CD14-positive monocyte (primary cell): ENCODE measurements around the gene SYNJ2. TPM values are rescaled to one million over a fixed set of nuclear protein-coding genes. Genes with fewer than 3 reads are reported as not detected.
A peak's percentile ranks its signal among the peaks of the same experiment; 100 is the strongest.

ENCODE experiments used
- DNase-seq, 3 donors: peaks; one replicate each; pipeline ENCODE4 v3.0.0-alpha.2; 2011 to 2022
- H2AFZ ChIP-seq: 2 replicates; pipeline ENCODE4 v1.6.0; 2012; ENCODE audit warnings: mild to moderate bottlenecking, low read depth, low read length, inconsistent platforms; ENCODE audit not compliant: insufficient read depth, poor library complexity, severe bottlenecking
- H3K27ac ChIP-seq, 2 donors: 1 replicate in 1 of 2; 2 replicates in 1 of 2; pipeline ENCODE4 v1.5.1; 2012 to 2013; ENCODE audit warnings: low read length in 2 of 2, control low read depth in 1 of 2, inconsistent platforms in 1 of 2, low read depth in 1 of 2, mild to moderate bottlenecking in 1 of 2
- H3K27me3 ChIP-seq, 2 donors: one replicate each; pipeline versions ENCODE4 v1.6.0 to v1.6.1; 2011 to 2013; ENCODE audit warnings: low read length in 2 of 2; ENCODE audit not compliant: control insufficient read depth in 2 of 2, insufficient read depth in 2 of 2
- H3K36me3 ChIP-seq, 2 donors: replicated peaks in 1 of 2; 1 replicate in 1 of 2; 2 replicates in 1 of 2; pipeline versions ENCODE4 v1.5.1 to v1.6.1; 2012 to 2013; ENCODE audit warnings: low read length in 2 of 2, control low read depth in 1 of 2, inconsistent platforms in 1 of 2, mild to moderate bottlenecking in 1 of 2; ENCODE audit not compliant: insufficient read depth in 2 of 2, control insufficient read depth in 1 of 2
- H3K4me1 ChIP-seq, 2 donors: 1 replicate in 1 of 2; 2 replicates in 1 of 2; pipeline versions ENCODE4 v1.5.1 to v1.6.1; 2012 to 2013; ENCODE audit warnings: low read length in 2 of 2, control low read depth in 1 of 2, inconsistent platforms in 1 of 2, mild to moderate bottlenecking in 1 of 2, moderate library complexity in 1 of 2; ENCODE audit not compliant: insufficient read depth in 2 of 2, control insufficient read depth in 1 of 2
- H3K4me2 ChIP-seq: replicated peaks from 2 replicates; pipeline ENCODE3; 2012; ENCODE audit warnings: low read length, moderate library complexity, mild to moderate bottlenecking; ENCODE audit not compliant: poor library complexity, severe bottlenecking; ENCODE audit errors: extremely low read depth
- H3K4me3 ChIP-seq, 3 experiments: fragments of 200-600 bp in 1 of 3; sonication (generic) in 1 of 3; replicated peaks in 1 of 3; 1 replicate in 2 of 3; 2 replicates in 1 of 3; pipeline ENCODE4 v1.5.1; 2011 to 2013; ENCODE audit warnings: low read length in 3 of 3, mild to moderate bottlenecking in 3 of 3, control low read depth in 2 of 3, low read depth in 2 of 3, inconsistent platforms in 1 of 3, moderate library complexity in 1 of 3
- H3K79me2 ChIP-seq: 2 replicates; pipeline ENCODE4 v1.6.0; 2012; ENCODE audit warnings: mild to moderate bottlenecking, control low read depth, inconsistent platforms, low read length, moderate library complexity; ENCODE audit not compliant: insufficient read depth
- H3K9ac ChIP-seq: 2 replicates; pipeline ENCODE4 v1.6.0; 2017; ENCODE audit warnings: low read length, mild to moderate bottlenecking; ENCODE audit not compliant: insufficient read depth, poor library complexity, severe bottlenecking
- H3K9me3 ChIP-seq, 2 donors: replicated peaks in 1 of 2; 1 replicate in 1 of 2; 2 replicates in 1 of 2; pipeline versions ENCODE4 v1.5.1 to v1.6.1; 2012 to 2013; ENCODE audit warnings: low read length in 2 of 2, control low read depth in 1 of 2; ENCODE audit not compliant: control insufficient read depth in 1 of 2, insufficient read depth in 1 of 2
- H4K20me1 ChIP-seq: 2 replicates; pipeline ENCODE4 v1.6.0; 2012; ENCODE audit warnings: mild to moderate bottlenecking, low read length, control low read depth, moderate library complexity; ENCODE audit not compliant: insufficient read depth
- H3K27ac Mint-ChIP-seq, 7 donors: one replicate each; pipeline ENCODE4 v1.8.0; 2020; ENCODE audit warnings: mild to moderate bottlenecking in 7 of 7, mixed read lengths in 7 of 7, moderate library complexity in 6 of 7, inconsistent platforms in 2 of 7
- H3K27me3 Mint-ChIP-seq, 3 donors: one replicate each; pipeline ENCODE4 v1.8.0; 2021 to 2022; ENCODE audit warnings: low read depth in 3 of 3, mild to moderate bottlenecking in 3 of 3, mixed read lengths in 3 of 3, moderate library complexity in 3 of 3, inconsistent platforms in 1 of 3
- H3K36me3 Mint-ChIP-seq, 2 donors: one replicate each; pipeline ENCODE4 v1.8.0; 2020; ENCODE audit warnings: mixed read lengths in 2 of 2, inconsistent platforms in 1 of 2, mild to moderate bottlenecking in 1 of 2
- H3K4me1 Mint-ChIP-seq: one replicate; pipeline ENCODE4 v1.8.0; 2020; ENCODE audit warnings: mild to moderate bottlenecking, mixed read lengths
- H3K4me3 Mint-ChIP-seq, 2 donors: one replicate each; pipeline ENCODE4 v1.8.0; 2020; ENCODE audit warnings: mild to moderate bottlenecking in 2 of 2, mixed read lengths in 2 of 2, moderate library complexity in 1 of 2
- H3K9me3 Mint-ChIP-seq, 7 donors: one replicate each; pipeline ENCODE4 v1.8.0; 2020 to 2022; ENCODE audit warnings: mixed read lengths in 7 of 7, mild to moderate bottlenecking in 6 of 7, moderate library complexity in 6 of 7, inconsistent platforms in 2 of 7
- CTCF ChIP-seq: fragments of 200-600 bp; IDR thresholded peaks from one replicate; pipeline ENCODE4 v1.8.0; 2022; ENCODE audit warnings: antibody characterized with exemption, mild to moderate bottlenecking
- WGBS: methylation state at CpG from one replicate; pipeline ENCODE4 v1.1.5; 2013; ENCODE audit warnings: missing lambda C conversion rate; ENCODE audit not compliant: insufficient coverage; 5-methylcytosine and 5-hydroxymethylcytosine counted together
- intact Hi-C, 2 donors: fragments of 100-400 bp; cut with micrococcal nuclease; formaldehyde crosslinking; loops; one replicate each; pipeline versions ENCODE4 v1.15.0 to v1.15.1; 2023
- polyA plus RNA-seq, 3 donors: library from polyadenylated mRNA; depleted of rRNA in 1 of 3; unstranded in 2 of 3; stranded (reverse) in 1 of 3; fragments of 300-500 nt in 2 of 3; fragments of >200 nt in 1 of 3; fragmentation: Illumina TruSeq in 2 of 3; gene quantifications; 1 replicate in 2 of 3; 2 replicates in 1 of 3; pipeline ENCODE4 v1.2.3, GENCODE V29; 2012 to 2021

The SYNJ2 gene
- polyA plus RNA-seq, 3 donors, result 0.82 to 2.0 (median 1.6) TPM

GRCh38 chr6:158066136-158066781, 84.6 kb downstream of the SYNJ2 start:
- TF ChIP-seq CTCF, result no peak
- peaks cover 14% of the 10 kb centered on the region for H3K4me1 Mint-ChIP-seq

GRCh38 chr6:158067436-158068015, 85.9 kb downstream of the SYNJ2 start:
- no peak overlapping the region for H3K9ac ChIP-seq

More at GRCh38 chr6:158066136-158066781, 84.6 kb downstream of the SYNJ2 start:
- DNase-seq, result no peak
- H3K4me1 ChIP-seq, result peaks cover 12 to 18% of the 10 kb centered on the region in 2 donors
- no peaks in the 10 kb centered on the region for H3K36me3 ChIP-seq
- H3K4me2 ChIP-seq, result no peak overlapping the region
- H3K27me3 Mint-ChIP-seq, result peaks cover 0 to 3% (median 0%) of the 10 kb centered on the region in 3 donors
- no peaks in the 10 kb centered on the region for H3K27me3 ChIP-seq
- peaks cover 0 to 2% of the 10 kb centered on the region in 2 donors for H3K9me3 ChIP-seq
- H3K4me3 Mint-ChIP-seq, result no peak overlapping the region
- intact Hi-C loops, result no loop called here
- H3K79me2 ChIP-seq, result no peaks in the 10 kb centered on the region
- no peak overlapping the region for H3K9ac ChIP-seq
- H3K27ac Mint-ChIP-seq, result no peak overlapping the region
- no peak overlapping the region for H3K27ac ChIP-seq
- peaks cover 0 to 12% of the 10 kb centered on the region in 2 donors for H3K36me3 Mint-ChIP-seq
- H4K20me1 ChIP-seq, result no peaks in the 10 kb centered on the region
- peaks cover 0 to 9% (median 4%) of the 10 kb centered on the region in 7 donors for H3K9me3 Mint-ChIP-seq
- no peak overlapping the region for H2AFZ ChIP-seq
- no peak overlapping the region for H3K4me3 ChIP-seq
- 77% methylated on average over 16 of the region's 23 CpGs for WGBS

More at GRCh38 chr6:158067436-158068015, 85.9 kb downstream of the SYNJ2 start:
- peak overlapping the region in 1 of 7 donors; percentile 72 for H3K27ac Mint-ChIP-seq
- H2AFZ ChIP-seq, result no peak overlapping the region
- intact Hi-C loops, result no loop called here
- H3K9me3 ChIP-seq, result peaks cover 0 to 2% of the 10 kb centered on the region in 2 donors
- H4K20me1 ChIP-seq, result no peaks in the 10 kb centered on the region
- H3K4me3 Mint-ChIP-seq, result no peak overlapping the region
- H3K27ac ChIP-seq, result no peak overlapping the region
- H3K27me3 Mint-ChIP-seq, result peaks cover 0 to 3% (median 0%) of the 10 kb centered on the region in 3 donors
- no peak overlapping the region for H3K4me2 ChIP-seq
- H3K36me3 Mint-ChIP-seq, result peaks cover 0 to 15% of the 10 kb centered on the region in 2 donors
- no peaks in the 10 kb centered on the region for H3K27me3 ChIP-seq
- 87% methylated on average over 5 of the region's 10 CpGs for WGBS
- no peak for TF ChIP-seq CTCF
- no peak overlapping the region for H3K4me3 ChIP-seq
- peaks cover 0 to 7% (median 3%) of the 10 kb centered on the region in 7 donors for H3K9me3 Mint-ChIP-seq
- DNase-seq, result no peak
- H3K4me1 Mint-ChIP-seq, result peaks cover 20% of the 10 kb centered on the region
- peaks cover 18 to 19% of the 10 kb centered on the region in 2 donors for H3K4me1 ChIP-seq
- H3K79me2 ChIP-seq, result no peaks in the 10 kb centered on the region
- H3K36me3 ChIP-seq, result no peaks in the 10 kb centered on the region
